ENCODE measurements around the gene NOVA1.

The NOVA1 gene

DNA sequence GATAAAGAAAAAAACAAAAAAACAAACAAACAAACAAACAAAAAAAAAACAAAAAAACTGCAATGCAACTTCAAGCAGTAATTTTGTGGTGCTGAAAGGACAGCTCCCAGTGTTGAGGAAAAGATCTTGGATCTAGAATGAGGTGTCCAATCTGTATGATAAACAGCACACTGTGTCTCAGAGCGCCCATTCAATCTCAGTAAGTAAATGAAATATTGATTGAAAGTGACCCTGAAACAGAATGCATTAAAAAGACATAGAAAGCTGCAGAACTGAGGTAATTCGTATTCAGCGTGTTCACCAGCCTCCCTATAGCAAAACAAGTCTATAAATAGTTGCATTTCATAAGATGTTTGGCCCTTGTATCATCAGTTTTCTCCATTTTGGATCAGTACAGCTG, 153.0 kb downstream of the NOVA1 start:
- TF ChIP-seq GATA3 (IDR thresholded peaks at IDR 0.05; ENCODE audit: low read depth, low read length), result no peak
- no peak for TF ChIP-seq GATA2 (IDR thresholded peaks at IDR 0.05; ENCODE audit: low read depth, low read length)

DNA sequence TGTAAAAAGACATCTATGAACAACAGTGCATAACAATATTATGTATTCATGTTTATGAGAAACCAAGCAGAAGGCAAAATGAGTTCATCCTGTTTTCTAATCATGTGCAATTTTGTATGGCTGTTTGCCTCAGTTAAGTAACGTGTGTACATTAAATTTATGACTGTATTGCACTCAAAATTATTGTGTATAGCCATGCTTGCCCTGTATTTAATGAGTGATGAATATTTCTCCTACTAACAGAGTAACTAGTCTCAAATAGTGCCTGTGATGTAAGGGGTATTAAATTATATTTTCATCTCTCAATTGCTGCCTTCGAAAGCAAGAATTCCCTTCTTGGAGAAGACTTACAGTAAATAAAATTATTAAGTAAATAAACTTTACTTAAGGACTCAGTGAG, 154.2 kb downstream of the NOVA1 start:
- TF ChIP-seq GATA3 (IDR thresholded peaks at IDR 0.05; ENCODE audit: low read depth, low read length) (no peak), GATA2 (IDR thresholded peaks at IDR 0.05; ENCODE audit: low read depth, low read length) (no peak)

DNA sequence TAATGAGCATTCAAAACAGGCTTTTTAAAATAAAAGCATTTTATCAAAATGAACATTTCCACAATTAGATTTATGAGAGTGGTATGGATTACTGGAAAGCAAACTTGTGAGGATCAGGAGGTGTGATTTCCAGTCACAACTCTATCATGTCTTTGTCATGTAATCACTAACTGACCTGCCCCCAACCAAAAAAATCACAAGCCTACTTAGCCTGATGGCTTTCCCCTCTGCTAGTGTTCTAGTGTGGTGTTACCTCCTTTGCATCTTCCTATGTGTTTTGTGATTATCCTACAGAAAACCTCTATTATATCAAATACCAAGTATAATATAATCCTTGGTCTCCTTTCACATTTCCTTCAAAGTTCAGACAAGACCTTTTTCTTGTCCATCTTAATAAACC, 168.6 kb downstream of the NOVA1 start:
- TF ChIP-seq GATA3 (IDR thresholded peaks at IDR 0.05; ENCODE audit: low read depth, low read length) (no peak), GATA2 (IDR thresholded peaks at IDR 0.05; ENCODE audit: low read depth, low read length) (no peak)

DNA sequence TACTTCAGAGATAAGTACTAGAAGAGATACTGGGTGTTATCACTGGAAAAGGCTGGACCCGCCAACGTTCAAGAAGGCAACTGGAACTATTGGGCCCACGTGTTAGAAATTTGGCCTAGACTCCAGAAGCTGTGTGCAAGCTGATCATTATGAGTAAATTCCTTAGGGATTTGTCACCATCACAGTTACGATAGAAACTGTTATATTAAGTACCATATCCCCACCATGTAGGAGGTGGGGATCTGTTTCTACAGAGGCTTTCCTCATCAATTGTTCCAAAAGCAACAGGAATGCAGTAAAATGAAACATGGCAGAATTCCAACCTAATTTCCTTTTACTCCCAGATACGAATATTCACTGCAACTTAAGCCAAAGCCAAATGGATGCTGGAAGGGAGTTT, 170.7 kb downstream of the NOVA1 start:
- TF ChIP-seq GATA3 (IDR thresholded peaks at IDR 0.05; ENCODE audit: low read depth, low read length) (no peak), GATA2 (IDR thresholded peaks at IDR 0.05; ENCODE audit: low read depth, low read length) (no peak)

DNA sequence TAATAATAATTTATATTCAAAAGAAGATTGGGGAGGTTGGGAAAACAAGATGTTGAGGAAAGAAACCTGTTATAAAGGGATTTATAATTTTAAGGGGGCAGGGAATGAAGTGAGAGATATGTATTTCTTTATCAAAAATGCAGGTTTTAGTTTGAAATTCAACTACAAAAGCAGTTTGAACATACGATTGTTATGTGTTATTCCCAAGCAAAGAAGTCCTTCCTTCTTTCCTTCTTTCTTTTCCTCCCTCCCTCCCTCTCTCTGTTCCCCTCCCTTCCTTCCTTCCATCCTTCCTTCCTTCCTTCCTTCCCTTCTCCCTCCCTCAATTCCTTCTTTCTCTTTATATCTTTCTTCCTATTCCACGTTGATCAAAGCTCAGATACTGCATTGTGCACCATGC, 173.3 kb downstream of the NOVA1 start:
- TF ChIP-seq GATA3 (IDR thresholded peaks at IDR 0.05; ENCODE audit: low read depth, low read length) (no peak), GATA2 (IDR thresholded peaks at IDR 0.05; ENCODE audit: low read depth, low read length) (no peak)

GRCh38 chr14:26415618-26416123, 182.2 kb downstream of the NOVA1 start:
- TF ChIP-seq GATA2 (IDR thresholded peaks at IDR 0.05; ENCODE audit: low read depth, low read length), result no peak
- TF ChIP-seq GATA3 (IDR thresholded peaks at IDR 0.05; ENCODE audit: low read depth, low read length), result no peak

DNA sequence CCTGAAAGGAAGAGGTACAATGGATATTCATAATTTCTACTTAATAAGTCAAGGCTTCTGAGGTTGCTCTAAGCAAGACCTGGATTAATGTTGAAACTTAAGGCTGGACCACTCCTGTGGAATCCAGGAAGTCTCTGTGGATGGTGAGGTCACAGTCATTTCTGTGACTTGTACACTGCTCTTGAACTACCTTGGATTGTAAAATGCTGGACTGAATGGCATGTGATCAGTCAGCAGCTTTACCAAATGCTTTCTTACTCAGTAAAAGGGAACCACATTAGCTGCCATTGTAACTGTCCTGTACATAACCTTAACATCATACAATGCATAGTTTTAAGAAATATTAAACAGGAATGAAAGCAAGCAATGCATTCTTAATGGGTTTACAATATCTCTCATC, 182.9 kb downstream of the NOVA1 start:
- TF ChIP-seq GATA2 (IDR thresholded peaks at IDR 0.05; ENCODE audit: low read depth, low read length), result no peak
- no peak for TF ChIP-seq GATA3 (IDR thresholded peaks at IDR 0.05; ENCODE audit: low read depth, low read length)

DNA sequence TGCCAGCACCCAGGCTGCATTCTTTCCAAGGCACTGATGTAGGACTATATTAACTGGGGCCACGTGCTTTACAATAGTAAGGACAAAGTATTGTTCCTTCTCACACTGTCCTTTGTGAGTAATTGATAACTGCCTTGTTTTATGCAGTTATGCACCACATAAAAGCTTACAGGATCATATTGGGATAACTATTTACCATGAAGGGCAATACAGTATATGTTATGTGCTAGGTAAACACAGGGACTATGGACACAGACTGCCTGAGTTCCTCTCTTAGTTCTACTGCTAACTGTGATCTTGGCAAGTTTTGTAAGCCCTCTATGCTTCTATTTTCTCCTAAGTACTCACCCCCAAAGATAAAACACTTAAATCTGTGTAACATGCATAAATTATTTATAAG, 183.7 kb downstream of the NOVA1 start:
- no peak for TF ChIP-seq GATA3 (IDR thresholded peaks at IDR 0.05; ENCODE audit: low read depth, low read length)

DNA sequence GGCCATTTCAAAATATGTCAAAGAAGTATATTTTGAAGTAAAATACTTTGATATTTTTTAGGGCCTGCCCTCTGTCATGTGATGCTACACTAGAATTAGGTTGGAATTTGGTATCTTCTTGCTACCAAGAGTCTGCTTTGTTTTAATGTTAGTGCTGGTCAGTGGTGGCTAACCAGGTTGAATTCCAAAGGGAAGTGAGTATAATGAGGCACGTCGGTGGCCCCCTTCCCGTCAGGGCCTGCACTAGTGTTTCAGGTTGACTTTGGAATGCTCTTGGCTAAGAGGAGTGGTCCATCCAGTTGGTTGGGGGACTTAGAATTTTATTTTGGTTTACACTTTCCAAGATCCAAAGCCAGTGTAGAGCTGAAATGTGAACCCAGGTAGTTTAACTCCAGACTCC, 185.4 kb downstream of the NOVA1 start:
- TF ChIP-seq GATA3 (IDR thresholded peaks at IDR 0.05; ENCODE audit: low read depth, low read length) (no peak), GATA2 (IDR thresholded peaks at IDR 0.05; ENCODE audit: low read depth, low read length) (no peak)

GRCh38 chr14:26410189-26410685, 187.6 kb downstream of the NOVA1 start:
- TF ChIP-seq GATA2 (IDR thresholded peaks at IDR 0.05; ENCODE audit: low read depth, low read length), result no peak
- TF ChIP-seq GATA3 (IDR thresholded peaks at IDR 0.05; ENCODE audit: low read depth, low read length), result no peak

- TF ChIP-seq GATA2 (IDR thresholded peaks at IDR 0.05; ENCODE audit: low read depth, low read length), result no peak
- TF ChIP-seq GATA3 (IDR thresholded peaks at IDR 0.05; ENCODE audit: low read depth, low read length), result no peak
Observed at GRCh38 chr14:26404927-26405326, 192.9 kb downstream of the NOVA1 start.

DNA sequence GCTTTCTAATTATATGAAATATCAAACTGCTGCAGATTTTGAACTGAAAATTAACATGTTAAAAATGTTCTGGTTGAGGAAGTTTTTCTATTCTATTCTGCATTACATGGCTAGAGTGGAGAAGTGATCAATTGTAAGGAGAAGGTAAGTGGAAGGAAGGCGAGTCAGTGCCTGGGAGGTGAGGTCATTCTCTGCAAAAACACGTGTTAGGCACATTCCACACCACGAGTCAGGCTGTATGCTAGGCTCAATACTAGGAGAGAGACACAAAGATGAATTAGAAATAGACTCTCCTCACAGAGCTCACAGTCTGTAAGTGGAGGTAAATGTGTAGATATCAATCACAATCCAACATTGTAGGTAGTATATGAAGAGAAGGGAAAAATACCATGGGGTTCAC, 194.1 kb downstream of the NOVA1 start:
- TF ChIP-seq GATA2 (IDR thresholded peaks at IDR 0.05; ENCODE audit: low read depth, low read length), result no peak
- no peak for TF ChIP-seq GATA3 (IDR thresholded peaks at IDR 0.05; ENCODE audit: low read depth, low read length)

GRCh38 chr14:26402126-26402525, 195.7 kb downstream of the NOVA1 start:
- TF ChIP-seq GATA3 (IDR thresholded peaks at IDR 0.05; ENCODE audit: low read depth, low read length) (no peak), GATA2 (IDR thresholded peaks at IDR 0.05; ENCODE audit: low read depth, low read length) (no peak)

DNA sequence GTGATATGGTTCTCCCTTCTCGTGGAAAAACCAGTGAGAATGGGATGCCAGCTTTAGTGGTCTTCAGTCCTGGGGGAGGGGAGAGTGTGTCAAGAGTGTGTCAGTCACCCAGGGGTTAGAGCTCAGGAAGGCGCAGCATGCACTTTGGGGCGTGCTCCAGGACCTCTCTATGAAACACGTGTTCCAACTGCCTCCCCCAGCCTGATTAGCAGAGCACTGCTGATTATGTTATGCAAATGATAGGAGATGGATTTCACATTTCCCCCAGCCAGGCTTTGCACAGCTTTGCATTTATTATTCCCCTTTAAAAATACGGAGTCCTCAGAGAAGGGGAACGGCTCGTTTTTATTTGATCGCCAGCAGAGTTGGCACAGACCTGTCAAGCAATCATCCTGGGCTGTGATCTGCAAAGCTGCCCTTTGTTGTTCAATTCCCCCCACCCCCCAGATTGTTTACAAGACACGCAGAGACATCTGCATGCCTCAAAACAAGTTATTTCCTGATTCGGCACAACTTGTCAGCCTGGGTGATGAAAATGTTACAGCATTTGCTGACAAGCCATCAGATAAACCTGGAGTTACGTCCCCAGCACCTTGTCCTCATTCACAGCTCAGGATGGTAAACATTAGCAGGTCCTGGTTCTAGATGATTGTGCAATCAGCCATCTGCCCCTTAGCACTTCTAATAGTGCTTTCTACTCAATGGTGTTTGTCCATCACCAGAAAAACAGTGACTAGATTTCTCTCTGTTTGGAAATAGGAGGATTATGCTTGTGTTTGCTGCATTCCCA, 196.5 kb downstream of the NOVA1 start:
- TF ChIP-seq GATA2 (IDR thresholded peaks at IDR 0.05; ENCODE audit: low read depth, low read length) (no peak), GATA3 (IDR thresholded peaks at IDR 0.05; ENCODE audit: low read depth, low read length) (no peak)

DNA sequence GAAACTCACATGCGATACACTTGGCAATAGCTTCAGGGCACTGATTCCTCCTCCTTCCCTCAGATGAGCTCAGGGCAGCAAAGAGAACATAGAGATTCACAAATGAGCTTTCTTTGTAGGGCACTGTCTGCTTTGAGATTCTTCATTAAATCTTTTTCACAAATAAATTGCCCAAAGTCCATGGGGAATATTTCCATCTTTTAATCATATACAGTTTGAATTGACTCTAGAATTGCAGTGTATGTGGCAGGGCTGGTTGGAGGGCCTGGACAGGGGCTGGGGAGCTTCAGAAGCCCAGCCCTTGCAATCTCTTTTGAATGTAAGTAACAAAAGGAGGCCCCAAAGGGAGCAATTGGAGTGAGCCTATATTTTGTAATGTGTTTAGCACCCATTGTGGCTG, 197.5 kb downstream of the NOVA1 start:
- no peak for TF ChIP-seq GATA3 (IDR thresholded peaks at IDR 0.05; ENCODE audit: low read depth, low read length)
- TF ChIP-seq GATA2 (IDR thresholded peaks at IDR 0.05; ENCODE audit: low read depth, low read length), result no peak
